ENCODE data around the gene MAP3K12.

GRCh38 chr12:53459097-53459496 lies 40.2 kb downstream of the MAP3K12 start:
- TF ChIP-seq CTCF (conservative IDR thresholded peaks at IDR 0.05; ENCODE audit: low read depth, low read length) = no peak
- TF ChIP-seq RAD21 (IDR thresholded peaks at IDR 0.05; ENCODE audit: low read length) = no peak
- TF ChIP-seq POLR2A (IDR thresholded peaks at IDR 0.05; ENCODE audit: low read depth, low read length) = no peak
- no peak for TF ChIP-seq RCOR1 (IDR thresholded peaks at IDR 0.05; ENCODE audit: insufficient replicate concordance, low read length)
- TF ChIP-seq MXI1 (IDR thresholded peaks at IDR 0.05; ENCODE audit: borderline replicate concordance, low read depth, low read length) = no peak
- no peak for TF ChIP-seq MAFK (IDR thresholded peaks at IDR 0.05; ENCODE audit: low read depth, low read length)
- no peak for TF ChIP-seq ELK1 (IDR thresholded peaks at IDR 0.05; ENCODE audit: borderline replicate concordance, low read depth, low read length)
- TF ChIP-seq CEBPB (IDR thresholded peaks at IDR 0.05; ENCODE audit: low read depth, low read length) = no peak
- no peak for TF ChIP-seq BHLHE40 (IDR thresholded peaks at IDR 0.05; ENCODE audit: low read depth, low read length)
- no peak for TF ChIP-seq CHD1 (IDR thresholded peaks at IDR 0.05; ENCODE audit: low read depth, low read length)

All from IMR-90 (cell line).